ENCODE data around the gene FOXF1.

DNA sequence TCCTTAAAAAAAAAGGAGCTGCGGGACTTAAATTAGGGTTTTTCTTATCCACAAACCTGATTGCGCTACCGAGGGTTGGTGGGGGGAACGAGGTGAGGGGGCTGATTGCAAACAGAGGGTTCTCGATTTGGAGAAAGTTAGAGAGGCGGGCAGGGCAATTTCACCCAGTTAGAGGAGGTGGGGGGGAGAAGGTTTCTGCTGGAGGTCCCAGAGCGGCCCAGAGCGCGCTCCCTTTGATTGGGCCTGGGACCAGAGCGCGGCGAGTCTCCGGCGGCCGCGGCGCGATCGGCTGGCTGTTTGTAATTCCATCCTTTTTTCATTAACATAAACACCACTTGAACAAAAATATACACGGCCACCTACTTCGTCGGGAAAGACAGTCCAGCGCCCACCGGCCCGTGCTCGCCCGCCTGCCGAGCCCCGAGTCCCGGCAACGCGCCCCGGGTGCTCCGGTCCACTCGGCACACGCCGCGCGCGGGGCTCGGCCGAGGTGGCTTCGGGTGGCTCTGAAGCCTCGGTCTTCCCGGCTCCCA, 13.3 kb upstream of the FOXF1 start:
- no peak for TF ChIP-seq POLR2AphosphoS5 (IDR thresholded peaks at IDR 0.05)
- no peak for TF ChIP-seq CTCF (IDR thresholded peaks at IDR 0.05)
- TF ChIP-seq POLR2A (IDR thresholded peaks at IDR 0.05) = no peak
